BE2C (cell line): Measurements from ENCODE around the gene LRMDA.
"Not testable (repeated sequence)": the region's sequence is repeated elsewhere in the genome, so short reads cannot be mapped to it uniquely, and the experiment has no call there.

ENCODE experiments used
- DNase-seq: peaks from one replicate; pipeline ENCODE4 v3.0.0-alpha.2; 2020
- H3K27me3 ChIP-seq: fragments of 250-450 bp; sonication (Bioruptor Pico); 2 replicates; pipeline ENCODE4 v1.5.1; 2020; ENCODE audit warnings: mild to moderate bottlenecking
- H3K36me3 ChIP-seq: fragments of 250-450 bp; sonication (Bioruptor Pico); 2 replicates; pipeline ENCODE4 v1.5.1; 2020; ENCODE audit warnings: mild to moderate bottlenecking
- H3K4me1 ChIP-seq: fragments of 250-450 bp; sonication (Bioruptor Pico); 2 replicates; pipeline ENCODE4 v1.5.1; 2020
- H3K4me3 ChIP-seq: 2 replicates; pipeline ENCODE4 v1.5.1; 2011; ENCODE audit warnings: low read depth, low read length
- H3K9me3 ChIP-seq: fragments of 250-450 bp; sonication (Bioruptor Pico); 2 replicates; pipeline ENCODE4 v1.5.1; 2020
- CTCF ChIP-seq: IDR thresholded peaks from 2 replicates; pipeline ENCODE4 v1.5.1; 2012; ENCODE audit warnings: mild to moderate bottlenecking, low read depth, low read length

The LRMDA gene

GRCh38 chr10:75766106-75766505, 334.7 kb downstream of the LRMDA start:
- H3K4me3 ChIP-seq: no peak overlapping the region
- no peak for TF ChIP-seq CTCF

GRCh38 chr10:75766752-75767151, 335.3 kb downstream of the LRMDA start:
- DNase-seq: not testable (repeated sequence)

More at GRCh38 chr10:75766106-75766505, 334.7 kb downstream of the LRMDA start:
- DNase-seq: no peak
- no peaks in the 10 kb centered on the region for H3K9me3 ChIP-seq
- no peaks in the 10 kb centered on the region for H3K27me3 ChIP-seq
- H3K36me3 ChIP-seq: no peaks in the 10 kb centered on the region
- no peaks in the 10 kb centered on the region for H3K4me1 ChIP-seq

GRCh38 chr10:75770626-75771081, 339.2 kb downstream of the LRMDA start:
- H3K4me3 ChIP-seq: no peak overlapping the region

More at GRCh38 chr10:75766752-75767151, 335.3 kb downstream of the LRMDA start:
- not testable (repeated sequence) for H3K4me1 ChIP-seq, H3K27me3 ChIP-seq, H3K9me3 ChIP-seq, H3K36me3 ChIP-seq, H3K4me3 ChIP-seq

GRCh38 chr10:75771606-75772005, 340.2 kb downstream of the LRMDA start:
- no peaks in the 10 kb centered on the region for H3K36me3 ChIP-seq
- TF ChIP-seq CTCF: no peak
- no peak overlapping the region for H3K4me3 ChIP-seq
- DNase-seq: no peak
- H3K9me3 ChIP-seq: no peaks in the 10 kb centered on the region
- H3K27me3 ChIP-seq: no peaks in the 10 kb centered on the region
- H3K4me1 ChIP-seq: no peaks in the 10 kb centered on the region

More at GRCh38 chr10:75770626-75771081, 339.2 kb downstream of the LRMDA start:
- TF ChIP-seq CTCF: no peak
- no peaks in the 10 kb centered on the region for H3K36me3 ChIP-seq
- H3K9me3 ChIP-seq: no peaks in the 10 kb centered on the region
- DNase-seq: no peak
- H3K4me1 ChIP-seq: no peaks in the 10 kb centered on the region
- no peaks in the 10 kb centered on the region for H3K27me3 ChIP-seq

GRCh38 chr10:75772153-75772887, 340.9 kb downstream of the LRMDA start:
- H3K4me1 ChIP-seq: no peaks in the 10 kb centered on the region
- H3K4me3 ChIP-seq: no peak overlapping the region
- no peak for DNase-seq
- no peaks in the 10 kb centered on the region for H3K36me3 ChIP-seq
- TF ChIP-seq CTCF: no peak
- no peaks in the 10 kb centered on the region for H3K9me3 ChIP-seq
- H3K27me3 ChIP-seq: no peaks in the 10 kb centered on the region

- TF ChIP-seq CTCF: no peak
- H3K27me3 ChIP-seq: no peaks in the 10 kb centered on the region
- DNase-seq: no peak
Measured at GRCh38 chr10:75773231-75773780, 341.9 kb downstream of the LRMDA start.

More at GRCh38 chr10:75773231-75773780, 341.9 kb downstream of the LRMDA start:
- H3K4me3 ChIP-seq: no peak overlapping the region
- no peaks in the 10 kb centered on the region for H3K4me1 ChIP-seq
- H3K9me3 ChIP-seq: no peaks in the 10 kb centered on the region
- no peaks in the 10 kb centered on the region for H3K36me3 ChIP-seq
